SK-N-MC (cell line): ENCODE measurements around the gene RPP38.

Source experiments
- DNase-seq: peaks from one replicate; pipeline ENCODE4 v3.0.0-alpha.2; 2011; ENCODE audit warnings: low read depth, low spot score
- H3K27ac ChIP-seq: fragments of 200-600 bp; sonication (generic); 2 replicates; pipeline ENCODE4 v1.5.1; 2016; ENCODE audit warnings: mixed run types
- H3K36me3 ChIP-seq: fragments of 200-600 bp; sonication (generic); 2 replicates; pipeline ENCODE4 v1.6.1; 2017; ENCODE audit warnings: antibody characterized with exemption, low read length, mixed read lengths; ENCODE audit not compliant: insufficient read depth
- H3K4me3 ChIP-seq: fragments of 200-600 bp; sonication (generic); 2 replicates; pipeline ENCODE4 v1.5.1; 2016
- H3K9ac ChIP-seq: fragments of 200-600 bp; sonication (generic); 2 replicates; pipeline ENCODE4 v1.8.0; 2017; ENCODE audit warnings: mixed run types, mixed read lengths; ENCODE audit not compliant: insufficient read length
- H3K9me3 ChIP-seq: fragments of 200-600 bp; sonication (generic); 2 replicates; pipeline ENCODE4 v1.6.1; 2017; ENCODE audit warnings: low read depth, mild to moderate bottlenecking, antibody characterized with exemption, low read length, moderate library complexity, mixed read lengths
- EZH2 ChIP-seq: fragments of 200-600 bp; sonication (generic); IDR thresholded peaks from one replicate; pipeline ENCODE4 v1.6.1; 2017; ENCODE audit warnings: antibody characterized with exemption
- FOXP2 ChIP-seq: optimal IDR thresholded peaks from 2 replicates; pipeline ENCODE3; 2011; ENCODE audit warnings: mild to moderate bottlenecking, moderate library complexity; ENCODE audit not compliant: insufficient read depth; ENCODE audit errors: extremely low read length, control extremely low read depth
- POLR2AphosphoS5 ChIP-seq: IDR thresholded peaks from 2 replicates; pipeline ENCODE4 v1.6.1; 2012; ENCODE audit warnings: mild to moderate bottlenecking, low read depth, low read length, borderline replicate concordance

Gene RPP38

GRCh38 chr10:15069230-15069629, 27.9 kb upstream of the RPP38 start:
- no peaks in the 10 kb centered on the region for H3K9me3 ChIP-seq
- DNase-seq, result no peak
- TF ChIP-seq EZH2 (no peak), POLR2AphosphoS5 (no peak), FOXP2 (no peak)

GRCh38 chr10:15072358-15072757, 24.8 kb upstream of the RPP38 start:
- no peak for DNase-seq
- Histone ChIP-seq H3K4me3 (no peak overlapping the region), H3K27ac (no peak overlapping the region), H3K9me3 (no peaks in the 10 kb centered on the region), H3K36me3 (no peaks in the 10 kb centered on the region), H3K9ac (no peak overlapping the region)
- TF ChIP-seq EZH2, result no peak
- TF ChIP-seq FOXP2, result no peak
- TF ChIP-seq POLR2AphosphoS5, result no peak

More at GRCh38 chr10:15069230-15069629, 27.9 kb upstream of the RPP38 start:
- H3K9ac ChIP-seq, result no peak overlapping the region
- H3K36me3 ChIP-seq, result no peaks in the 10 kb centered on the region
- no peak overlapping the region for H3K27ac ChIP-seq
- H3K4me3 ChIP-seq, result no peak overlapping the region

GRCh38 chr10:15075421-15075820, 21.7 kb upstream of the RPP38 start:
- H3K36me3 ChIP-seq, result no peaks in the 10 kb centered on the region
- H3K27ac ChIP-seq, result no peak overlapping the region
- DNase-seq, result no peak
- H3K9ac ChIP-seq, result no peak overlapping the region
- TF ChIP-seq EZH2 (no peak), FOXP2 (no peak), POLR2AphosphoS5 (no peak)
- H3K4me3 ChIP-seq, result no peak overlapping the region
- no peaks in the 10 kb centered on the region for H3K9me3 ChIP-seq

GRCh38 chr10:15083674-15084501, 13.3 kb upstream of the RPP38 start:
- TF ChIP-seq POLR2AphosphoS5 (no peak), FOXP2 (no peak), EZH2 (no peak)

GRCh38 chr10:15084502-15084922, 12.6 kb upstream of the RPP38 start:
- no peak for TF ChIP-seq FOXP2
- no peak for TF ChIP-seq POLR2AphosphoS5
- no peak for TF ChIP-seq EZH2
- Histone ChIP-seq H3K4me3 (peak overlapping the region; percentile 51), H3K9ac (no peak overlapping the region), H3K9me3 (no peaks in the 10 kb centered on the region), H3K36me3 (no peaks in the 10 kb centered on the region), H3K27ac (no peak overlapping the region)
- no peak for DNase-seq

More at GRCh38 chr10:15083674-15084501, 13.3 kb upstream of the RPP38 start:
- H3K9ac ChIP-seq, result no peak overlapping the region
- H3K9me3 ChIP-seq, result no peaks in the 10 kb centered on the region
- peak overlapping the region; percentile 51 for H3K4me3 ChIP-seq
- H3K27ac ChIP-seq, result no peak overlapping the region
- DNase-seq, result no peak
- H3K36me3 ChIP-seq, result no peaks in the 10 kb centered on the region

GRCh38 chr10:15088428-15089261, 8.5 kb upstream of the RPP38 start, which contains the start of gene ACBD7:
Gene ACBD7, minus strand, starts transcription at chr10:15088776. Its CDS starts 48 bp downstream, at chr10:15088728.
- no peak within 1 kb of the TSS for H3K9ac ChIP-seq
- peak within 1 kb of the TSS; percentile 66 for H3K4me3 ChIP-seq
- H3K36me3 ChIP-seq, result no peaks in the 10 kb centered on the region
- H3K27ac ChIP-seq, result no peak within 1 kb of the TSS
- no peak for TF ChIP-seq POLR2AphosphoS5
- H3K9me3 ChIP-seq, result no peaks in the 10 kb centered on the region
- no peak for DNase-seq

- no peak overlapping the region for H3K27ac ChIP-seq
- TF ChIP-seq POLR2AphosphoS5 (no peak), FOXP2 (no peak), EZH2 (no peak)
- no peaks in the 10 kb centered on the region for H3K36me3 ChIP-seq
These were observed 5.7 kb upstream of the RPP38 start for GRCh38 chr10:15091418-15091817.

GRCh38 chr10:15092855-15093408, 4.2 kb upstream of the RPP38 start:
- no peak for DNase-seq
- Histone ChIP-seq H3K4me3 (no peak overlapping the region), H3K9ac (no peak overlapping the region), H3K36me3 (no peaks in the 10 kb centered on the region), H3K27ac (no peak overlapping the region), H3K9me3 (no peaks in the 10 kb centered on the region)
- TF ChIP-seq POLR2AphosphoS5, result no peak

More at GRCh38 chr10:15091418-15091817, 5.7 kb upstream of the RPP38 start:
- no peak overlapping the region for H3K4me3 ChIP-seq
- no peaks in the 10 kb centered on the region for H3K9me3 ChIP-seq
- H3K9ac ChIP-seq, result no peak overlapping the region
- no peak for DNase-seq
